Stimulated activated CD8-positive, alpha-beta memory T cell treated with anti-CD3 and anti-CD28 coated beads, Interleukin-12 subunit alpha, Interleukin-12 subunit beta, amount 100 ng/mL, for 1 hour (primary cell): ENCODE data around the gene DUSP22.
"Not testable (repeated sequence)": the region's sequence is repeated elsewhere in the genome, so short reads cannot be mapped to it uniquely, and the experiment has no call there.

Experiments
- DNase-seq: peaks from one replicate; pipeline ENCODE4 v3.0.0-alpha.2; 2020; ENCODE audit warnings: low read depth

The DUSP22 gene

GRCh38 chr6:364609-365540 lies 72.6 kb downstream of the DUSP22 start:
- DNase-seq, result no peak

GRCh38 chr6:365835-366234 lies 73.5 kb downstream of the DUSP22 start:
- DNase-seq, result no peak

GRCh38 chr6:366389-367297 lies 74.4 kb downstream of the DUSP22 start:
- no peak for DNase-seq

GRCh38 chr6:367298-367794 lies 75.1 kb downstream of the DUSP22 start:
- DNase-seq, result no peak

GRCh38 chr6:367891-368630 lies 75.8 kb downstream of the DUSP22 start:
- no peak for DNase-seq

- no peak for DNase-seq
Measured at GRCh38 chr6:369559-370431, 77.5 kb downstream of the DUSP22 start.

GRCh38 chr6:370555-370954 lies 78.3 kb downstream of the DUSP22 start:
- no peak for DNase-seq

GRCh38 chr6:371851-372250 lies 79.6 kb downstream of the DUSP22 start:
- DNase-seq, result not testable (repeated sequence)

- DNase-seq, result no peak
Measured at GRCh38 chr6:372336-372911, 80.1 kb downstream of the DUSP22 start.

- no peak for DNase-seq
Measured at GRCh38 chr6:373031-373430, 80.7 kb downstream of the DUSP22 start.

GRCh38 chr6:373773-374724 lies 81.8 kb downstream of the DUSP22 start:
- no peak for DNase-seq

GRCh38 chr6:374956-375355 lies 82.7 kb downstream of the DUSP22 start:
- no peak for DNase-seq

- DNase-seq, result no peak
Measured at GRCh38 chr6:376827-377640, 84.7 kb downstream of the DUSP22 start.

GRCh38 chr6:377641-378020 lies 85.3 kb downstream of the DUSP22 start:
- DNase-seq, result not testable (repeated sequence)

- DNase-seq, result no peak
Measured at GRCh38 chr6:378090-378957, 86.0 kb downstream of the DUSP22 start.

GRCh38 chr6:378958-379409 lies 86.7 kb downstream of the DUSP22 start:
- DNase-seq, result no peak

GRCh38 chr6:379410-380181 lies 87.3 kb downstream of the DUSP22 start:
- no peak for DNase-seq
